HG03039 (cell line): ENCODE measurements around the gene RAC3.

ENCODE experiments used
- ATAC-seq: cut with Tn5 transposase; IDR thresholded peaks from one replicate; pipeline ENCODE4 v1.9.1; 2021; ENCODE audit warnings: mild to moderate bottlenecking, moderate library complexity; ENCODE audit not compliant: unreplicated experiment

Gene RAC3

DNA sequence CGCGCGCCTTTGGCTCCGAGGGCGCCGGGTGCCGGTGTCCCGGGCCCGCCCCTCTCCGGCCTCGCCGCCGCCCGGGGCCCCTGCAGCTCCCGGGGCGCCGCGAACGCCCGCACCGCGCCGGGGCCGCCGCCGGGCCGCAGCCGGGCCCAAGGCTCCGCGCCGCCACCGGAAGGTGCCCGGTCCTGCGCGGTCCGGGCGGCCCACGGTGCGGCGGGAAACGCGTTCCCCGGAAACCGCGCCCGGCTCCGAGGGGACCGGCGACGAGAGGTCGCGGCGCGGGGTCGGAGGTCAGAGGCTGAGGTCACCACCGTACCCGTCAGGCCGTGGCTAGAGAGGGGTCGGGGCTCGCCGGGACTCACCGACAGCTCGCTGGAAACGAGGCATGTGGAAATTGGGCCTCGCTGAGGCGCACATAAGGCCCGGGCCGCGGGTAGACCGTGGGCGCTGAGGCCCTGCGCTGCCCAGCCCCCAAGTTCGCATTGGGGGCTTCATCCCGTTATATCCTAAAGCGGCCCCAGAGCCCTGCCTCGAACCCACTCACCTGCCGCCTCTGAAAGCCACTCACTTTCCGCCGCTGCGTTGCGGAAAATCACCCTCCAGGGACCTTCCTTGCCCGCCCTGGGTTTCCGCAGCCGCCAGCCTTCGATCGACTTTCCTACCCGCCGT lies 34.3 kb downstream of the RAC3 start, which contains the start of gene DUS1L:
Gene DUS1L, minus strand, starts transcription at position 167 of the 666 bp plus-strand sequence. CDS start 745 bp downstream, outside the sequence.
- ATAC-seq: no peak

DNA sequence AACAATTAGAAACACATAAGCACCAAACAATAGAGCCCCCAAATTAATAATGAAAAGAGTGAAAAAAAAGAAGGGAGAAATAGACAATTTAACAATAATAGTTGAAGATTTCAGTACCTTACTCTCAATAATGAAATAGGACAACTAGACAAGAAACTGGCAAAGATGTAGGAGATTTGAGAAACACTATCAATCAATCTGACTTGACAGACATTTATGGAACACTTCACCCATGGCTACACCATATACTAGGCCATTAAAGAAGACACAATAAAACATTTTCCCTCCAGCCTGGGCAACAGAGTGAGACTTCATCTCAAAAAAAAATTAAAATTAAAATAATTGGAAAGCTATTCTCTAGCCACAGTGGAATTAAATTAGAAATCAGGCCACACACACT lies 39.1 kb downstream of the RAC3 start:
- no peak for ATAC-seq

DNA sequence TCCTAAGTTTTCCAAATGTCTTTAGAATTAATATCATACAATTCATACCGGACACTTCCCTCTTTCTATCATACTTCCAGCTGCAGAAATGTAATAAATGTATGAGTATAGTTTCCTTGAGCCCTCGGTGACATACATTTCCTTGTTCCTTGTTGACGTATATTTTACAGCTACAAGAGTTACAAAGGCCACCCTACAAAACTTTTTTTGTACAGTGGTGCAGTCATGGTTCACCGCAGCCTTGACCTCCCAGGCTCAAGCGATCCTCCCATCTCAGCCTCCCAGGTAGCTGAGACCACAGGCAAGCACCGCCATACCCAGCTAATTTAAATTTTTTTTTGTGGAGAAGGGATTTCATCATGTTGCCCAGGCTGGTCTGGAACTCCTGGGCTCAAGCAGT lies 41.3 kb downstream of the RAC3 start:
- no peak for ATAC-seq

DNA sequence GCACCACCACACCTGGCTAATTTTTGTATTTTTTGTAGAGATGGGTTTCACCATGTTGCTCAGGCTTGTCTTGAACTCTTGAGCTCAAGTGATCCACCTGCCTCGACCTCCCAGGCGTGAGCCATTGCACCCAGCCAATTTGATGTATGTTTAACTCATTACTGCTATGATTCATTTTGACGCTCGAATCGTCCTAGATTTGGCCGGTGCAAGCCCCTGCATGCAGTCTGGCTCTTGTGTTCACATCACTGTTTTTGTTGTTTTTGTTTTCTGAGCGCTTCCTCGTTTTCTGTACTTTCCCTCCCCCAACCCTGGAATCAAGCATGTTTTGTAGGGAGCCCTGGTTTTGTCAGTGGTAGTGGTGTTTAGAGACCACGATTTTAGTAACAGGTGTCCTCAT lies 42.0 kb downstream of the RAC3 start:
- no peak for ATAC-seq

DNA sequence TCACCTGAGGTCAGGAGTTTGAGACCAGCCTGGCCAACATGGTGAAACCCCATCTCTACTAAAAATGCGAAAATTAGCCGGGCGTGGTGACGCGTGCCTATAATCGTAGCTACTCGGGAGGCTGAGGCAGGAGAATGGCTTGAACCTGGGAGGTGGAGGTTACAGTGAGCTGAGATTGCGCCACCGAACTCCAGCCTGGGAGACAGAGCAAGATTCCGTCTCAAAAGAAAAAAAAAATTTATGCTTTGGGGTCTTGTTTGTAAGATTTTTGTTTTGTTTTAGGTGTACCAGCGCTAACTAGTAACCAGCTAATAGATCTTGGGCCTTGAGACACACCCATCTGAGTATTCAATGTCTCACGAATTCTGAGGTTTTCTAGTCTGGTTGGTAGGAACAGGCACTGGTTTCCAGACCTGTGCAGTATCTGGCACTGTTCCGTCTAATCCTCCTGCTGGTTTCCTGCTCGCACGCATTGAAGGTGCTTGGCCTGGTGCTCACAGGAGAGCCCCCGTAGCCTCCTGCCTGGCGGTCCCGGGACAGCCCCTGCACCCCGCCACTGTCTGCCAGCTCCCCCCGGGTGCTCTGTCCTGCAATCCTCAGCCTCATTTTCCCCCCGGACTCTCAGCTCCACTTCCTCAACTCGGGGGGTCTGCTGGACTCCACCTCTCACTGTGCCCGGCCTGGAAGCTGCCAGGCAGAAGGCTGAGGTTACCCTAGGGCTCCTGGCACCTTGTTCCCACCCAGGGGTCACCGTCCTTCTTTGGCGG lies 44.7 kb downstream of the RAC3 start:
- ATAC-seq: no peak

DNA sequence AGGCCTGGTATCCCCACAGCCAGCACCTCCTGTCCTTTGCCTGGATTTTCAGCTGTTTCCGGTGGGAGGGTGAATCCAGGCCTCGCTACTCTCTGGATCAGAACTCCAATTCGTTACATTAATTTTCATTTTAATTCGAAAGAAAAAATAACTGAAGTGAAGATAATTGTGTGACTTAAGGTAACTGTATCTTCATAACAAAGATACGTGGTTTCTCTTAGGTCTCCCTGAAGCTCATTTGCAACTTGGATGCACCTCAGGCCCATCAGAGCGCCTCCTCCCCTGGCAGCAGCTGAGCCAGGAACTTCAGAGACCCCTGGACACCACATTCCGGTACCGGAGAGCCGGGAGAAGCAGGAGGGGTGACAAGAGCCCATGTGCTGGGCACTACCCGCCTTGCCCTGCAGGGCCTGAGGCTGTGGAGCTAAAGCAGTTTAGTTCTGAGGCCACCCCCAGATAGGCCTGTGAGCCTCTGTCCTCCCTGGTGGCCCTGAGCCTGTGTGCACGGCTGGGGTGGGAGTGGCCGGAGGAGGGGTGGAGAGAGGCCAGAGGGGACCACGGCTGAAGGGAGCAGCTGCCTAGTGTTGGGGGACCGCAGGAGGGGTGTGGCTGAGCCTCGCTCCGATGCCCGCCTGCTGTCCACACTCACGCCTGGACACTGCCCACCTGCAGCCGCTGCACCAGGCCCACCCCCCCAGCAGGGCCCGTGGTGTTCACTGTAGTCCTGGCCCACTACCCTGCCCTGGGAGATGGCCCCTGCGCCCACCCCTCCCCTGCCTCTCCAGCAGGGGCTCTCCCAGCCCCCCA lies 45.5 kb downstream of the RAC3 start:
- no peak for ATAC-seq

DNA sequence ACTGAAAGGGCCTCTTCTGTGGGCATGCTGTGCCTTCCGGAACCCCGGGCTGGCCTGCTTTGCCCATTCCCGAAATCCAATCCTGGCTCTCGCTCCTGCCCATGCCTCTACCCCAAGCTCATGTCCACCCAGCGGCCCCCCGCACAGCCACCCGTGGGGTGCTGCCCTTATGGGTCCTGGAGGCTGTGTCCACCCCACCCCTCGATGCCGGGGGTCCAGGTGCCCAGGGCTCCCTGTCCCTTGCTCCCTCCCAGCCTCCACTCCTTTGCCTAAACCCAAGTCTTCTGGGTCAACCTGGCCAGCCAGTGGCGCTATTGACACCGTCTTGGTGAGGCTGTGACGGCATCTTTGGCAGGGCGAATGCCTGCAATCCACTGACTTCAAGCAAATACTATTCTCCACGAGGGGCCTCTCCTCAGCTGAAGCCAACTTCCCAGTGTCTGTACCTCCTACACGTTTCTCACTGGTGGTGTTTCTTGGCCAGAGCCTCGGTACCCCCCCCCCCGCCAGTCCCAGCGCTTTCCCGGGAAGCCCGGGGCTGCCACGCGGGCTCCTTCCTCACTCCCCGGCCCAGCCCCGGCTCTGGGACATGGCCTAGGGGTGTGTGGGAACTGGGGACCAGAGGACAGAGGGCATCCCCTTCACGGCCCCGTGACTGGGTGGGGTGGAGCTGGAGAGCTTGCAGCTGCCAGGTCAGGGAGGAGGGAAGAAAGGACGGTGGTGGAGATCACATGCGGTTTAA lies 46.3 kb downstream of the RAC3 start:
- no peak for ATAC-seq

DNA sequence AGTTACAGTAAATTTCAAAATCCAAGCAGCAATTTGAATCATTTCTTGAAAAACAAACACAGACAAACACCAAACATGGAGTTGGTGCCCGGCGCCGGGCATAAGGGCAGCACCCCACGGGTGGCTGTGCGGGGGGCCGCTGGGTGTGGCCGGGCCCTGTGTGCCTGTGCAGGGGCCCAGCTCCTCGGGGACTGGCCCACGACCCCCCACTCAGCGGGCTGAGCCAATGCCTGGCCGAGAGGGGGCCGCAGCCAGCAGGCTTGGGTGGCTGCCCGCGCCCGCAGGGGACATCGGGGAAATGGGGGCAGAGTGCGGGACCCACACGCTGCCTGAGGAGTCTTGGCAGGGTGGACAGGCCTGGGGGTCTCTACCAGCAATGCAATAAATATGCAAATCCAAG lies 47.0 kb downstream of the RAC3 start:
- no peak for ATAC-seq

DNA sequence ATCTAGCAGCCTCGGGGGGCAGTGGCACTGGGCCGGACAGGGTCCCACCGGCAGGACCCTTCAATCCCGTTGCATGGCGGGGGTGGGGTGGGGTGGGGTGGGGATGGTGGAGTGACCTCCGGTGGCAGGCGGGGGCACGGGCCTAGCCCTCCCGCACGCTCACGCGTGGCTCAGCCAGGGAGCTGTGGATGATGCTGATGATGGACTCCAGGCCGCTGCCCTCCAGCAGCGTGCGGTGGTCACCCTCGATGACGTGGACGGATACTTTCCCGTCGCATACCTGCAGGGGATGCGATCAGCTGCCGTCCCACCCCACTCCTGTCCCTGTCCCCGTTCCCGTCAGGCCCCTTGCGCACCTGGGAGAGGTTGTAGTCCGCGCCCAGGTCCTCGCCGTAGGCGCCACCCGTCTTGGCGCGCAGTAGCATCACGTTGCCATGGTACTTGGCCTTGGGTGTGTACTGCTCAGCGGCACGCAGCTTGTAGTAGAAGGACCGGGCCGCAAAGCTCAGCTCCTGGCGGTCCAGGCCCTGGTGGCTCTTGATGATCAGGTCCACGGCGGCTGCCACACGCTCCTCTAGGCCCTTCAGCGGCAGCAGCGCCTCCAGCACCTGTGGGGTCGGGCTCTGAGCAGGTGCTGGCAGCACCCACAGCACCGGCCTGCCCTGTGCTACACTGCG lies 47.7 kb downstream of the RAC3 start:
- ATAC-seq: no peak

DNA sequence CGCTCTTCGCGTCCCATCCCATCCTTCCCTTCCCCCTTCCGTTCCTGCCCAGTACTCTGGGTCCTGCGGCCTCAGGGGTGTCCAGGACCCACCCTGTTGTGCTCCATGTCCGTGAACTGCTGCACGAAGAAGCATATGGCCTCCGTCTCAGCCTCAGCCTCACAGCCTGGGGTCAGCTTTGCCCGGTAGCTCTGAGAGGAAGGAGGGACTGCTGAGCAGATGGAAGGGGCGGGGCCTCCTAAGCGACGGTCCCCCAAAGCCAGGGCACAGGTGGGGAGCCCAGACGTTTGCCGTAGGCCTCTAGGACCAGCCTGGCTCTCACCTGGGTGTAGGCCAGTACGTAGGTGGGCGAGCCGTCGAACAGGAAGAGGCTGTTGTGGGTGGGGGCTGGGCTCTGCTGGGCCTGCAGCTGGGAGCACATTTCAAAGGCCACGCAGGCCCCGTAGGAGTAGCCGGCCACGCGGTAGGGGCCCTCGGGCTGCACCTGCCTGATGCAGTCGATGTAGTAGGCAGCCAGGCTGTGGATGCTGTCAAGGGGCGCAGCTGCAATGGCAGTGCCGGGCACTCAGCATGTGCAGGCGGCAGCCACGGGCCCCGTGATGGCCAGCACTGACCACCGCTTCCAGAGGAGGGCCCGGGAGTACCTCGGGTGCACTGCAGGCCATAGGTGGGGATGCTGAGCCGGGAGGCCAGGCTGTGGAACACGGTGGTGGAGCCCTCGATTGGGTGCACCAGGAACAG lies 48.7 kb downstream of the RAC3 start:
- no peak for ATAC-seq

DNA sequence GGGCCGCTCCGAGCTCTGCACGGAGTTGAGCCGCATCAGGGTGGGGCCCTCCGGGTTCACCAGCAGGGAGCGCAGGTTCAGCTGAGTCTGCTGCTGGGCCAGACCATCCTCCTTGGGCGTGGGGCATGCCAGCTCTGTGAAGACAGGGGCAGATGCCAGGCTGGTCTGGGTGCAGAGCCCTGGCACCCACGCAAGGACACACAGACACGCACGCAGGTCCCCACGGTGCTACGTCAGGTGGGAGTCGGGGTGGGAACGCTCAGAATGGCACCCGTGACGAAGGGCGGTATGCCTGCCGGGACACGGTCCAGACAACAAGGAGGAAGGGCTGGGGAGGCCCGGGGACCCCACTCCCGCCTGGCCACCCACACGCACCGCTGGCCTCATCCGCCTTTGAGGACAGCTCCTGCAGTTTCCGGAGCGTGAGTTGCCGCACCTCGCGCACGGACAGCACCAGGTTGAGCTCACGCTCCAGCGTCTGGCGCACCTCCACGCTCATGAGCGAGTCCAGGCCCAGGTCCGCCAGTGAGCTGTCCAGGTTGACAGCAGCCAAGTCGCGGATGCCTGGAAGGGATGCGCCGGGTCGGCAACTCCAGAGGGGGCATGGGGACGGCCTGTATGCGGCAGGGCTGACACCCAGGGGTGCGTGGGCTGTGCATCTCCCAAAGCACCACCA lies 49.4 kb downstream of the RAC3 start:
- ATAC-seq: no peak

DNA sequence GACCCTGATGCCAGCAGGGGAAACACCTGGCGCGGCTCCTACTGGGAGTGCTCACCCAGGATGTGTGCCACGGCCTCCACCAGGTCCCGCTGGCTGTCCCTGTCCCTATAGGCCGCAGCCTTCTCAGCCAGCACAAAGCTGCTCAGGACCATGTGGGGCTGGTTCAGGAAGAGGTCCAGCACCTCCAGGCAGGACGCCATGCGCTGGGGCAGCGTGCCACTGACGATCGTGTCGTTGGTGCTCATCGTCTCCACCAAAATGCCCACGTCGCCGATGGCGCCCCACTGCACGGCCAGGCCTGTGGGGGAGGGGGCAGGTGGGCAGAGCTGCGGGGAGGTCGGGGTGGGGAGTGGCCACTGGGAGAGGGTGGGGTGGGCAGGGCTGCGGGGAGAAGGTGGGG lies 50.1 kb downstream of the RAC3 start:
- ATAC-seq: no peak

DNA sequence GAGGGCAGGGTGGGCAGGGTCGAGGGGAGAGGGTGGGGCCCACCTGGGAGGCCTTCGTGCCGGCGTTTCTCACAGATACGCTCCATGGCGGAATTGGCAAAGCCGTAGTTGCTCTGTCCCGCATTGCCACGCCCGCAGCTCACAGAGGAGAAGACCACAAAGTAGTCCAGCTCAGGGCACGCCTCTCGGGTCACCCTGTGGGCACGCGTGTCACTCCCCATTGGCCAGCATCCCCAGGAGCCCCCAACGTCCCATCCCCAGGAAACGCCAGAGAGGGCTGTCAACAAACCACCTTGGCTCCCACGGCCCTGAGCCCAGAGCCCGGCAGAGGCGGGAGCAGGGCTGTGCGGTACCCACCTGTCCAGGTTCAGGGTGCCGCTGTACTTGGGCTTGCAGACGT lies 50.5 kb downstream of the RAC3 start:
- ATAC-seq: no peak

DNA sequence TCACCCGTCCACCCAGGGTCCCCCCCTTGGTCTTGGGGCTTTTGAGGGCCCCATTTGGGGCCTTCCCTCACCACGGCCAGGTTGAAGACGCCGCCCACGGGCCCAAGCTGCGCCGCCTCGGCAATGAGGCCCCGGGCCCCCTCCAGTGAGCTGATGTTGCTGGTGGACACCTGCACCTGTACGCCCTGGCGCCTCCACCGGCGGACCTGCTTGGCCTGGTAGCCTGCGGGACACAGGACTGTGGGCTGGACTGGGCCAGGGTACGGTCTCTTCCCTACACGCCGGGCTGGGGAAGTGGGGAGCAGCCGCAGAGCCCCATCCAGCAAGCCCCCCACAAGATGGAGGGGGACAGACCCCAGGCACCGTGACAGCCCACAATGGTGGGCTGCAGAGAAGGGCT lies 51.0 kb downstream of the RAC3 start:
- no peak for ATAC-seq

DNA sequence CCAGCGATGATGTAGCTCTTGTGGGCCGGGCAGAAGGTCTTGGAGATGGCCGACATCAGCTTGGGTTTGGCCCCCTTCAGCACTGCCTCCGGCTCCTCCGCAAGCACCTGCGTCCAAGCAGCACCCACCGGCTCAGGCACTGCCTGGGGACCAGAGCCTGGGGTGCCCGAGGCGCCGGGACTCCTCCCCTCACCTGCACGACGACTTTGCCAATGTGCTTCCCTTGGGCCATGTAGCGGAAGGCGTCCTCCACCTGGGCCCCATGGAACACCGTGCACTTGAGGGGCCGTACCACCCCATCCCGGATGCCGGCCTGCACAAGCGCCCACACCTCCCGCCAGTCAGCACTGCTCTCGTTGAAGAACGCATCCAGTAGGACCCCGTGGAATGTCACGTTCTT lies 51.5 kb downstream of the RAC3 start:
- no peak for ATAC-seq
